IMR-90 (cell line): ENCODE results near the gene CPOX. TPM values are rescaled to one million over a fixed set of nuclear protein-coding genes. Genes with fewer than 3 reads are reported as not detected.

Source experiments
- ATAC-seq: fragments of 200-7000 bp; cut with Tn5 transposase; 2 replicates; pipeline ENCODE4 v1.9.1; 2020; ENCODE audit warnings: low read depth, mild to moderate bottlenecking, moderate library complexity
- BruUV-seq: library from RNA; stranded (reverse); fragments of 400-500 nt; replicated peaks from 2 replicates; lab custom pipeline; 2021; lab: Mats Ljungman, UMichigan
- CTCF ChIA-PET: fragments of 300-600 bp; formaldehyde crosslinking; extraction: SDS; loops from one replicate; lab custom pipeline; 2021; ENCODE audit warnings: antibody characterized with exemption; lab: Yijun Ruan, JAX
- POLR2A ChIA-PET: fragments of 300-600 bp; sonication (Branson Sonifier 250); formaldehyde crosslinking; loops from one replicate; lab custom pipeline; 2022; ENCODE audit warnings: antibody characterized with exemption; ENCODE audit not compliant: unreplicated experiment; lab: Charles Lee
- DNase-seq: peaks from one replicate; pipeline ENCODE4 v3.0.0; 2013
- H2AFZ ChIP-seq: replicated peaks from 2 replicates; pipeline ENCODE3; 2013; ENCODE audit warnings: low read length, mild to moderate bottlenecking; ENCODE audit not compliant: poor library complexity
- H2AK5ac ChIP-seq: 2 replicates; pipeline ENCODE4 v1.6.1; 2013; ENCODE audit warnings: low read depth, low read length, inconsistent platforms
- H2AK9ac ChIP-seq: replicated peaks from 2 replicates; pipeline ENCODE3; 2013; ENCODE audit warnings: mild to moderate bottlenecking, low read depth, low read length, moderate library complexity; ENCODE audit not compliant: poor library complexity
- H2BK120ac ChIP-seq: 2 replicates; pipeline ENCODE4 v1.6.1; 2013; ENCODE audit warnings: low read depth, low read length, inconsistent platforms
- H2BK15ac ChIP-seq: 3 replicates; pipeline ENCODE4 v1.6.1; 2013; ENCODE audit warnings: low read depth, low read length, inconsistent platforms
- H2BK20ac ChIP-seq: 2 replicates; pipeline ENCODE4 v1.6.1; 2013; ENCODE audit warnings: low read depth, mild to moderate bottlenecking, inconsistent platforms, low read length, moderate library complexity
- H2BK5ac ChIP-seq: 2 replicates; pipeline ENCODE4 v1.6.1; 2013; ENCODE audit warnings: mild to moderate bottlenecking, low read depth, low read length, inconsistent platforms; ENCODE audit not compliant: poor library complexity, severe bottlenecking
- H3K14ac ChIP-seq: replicated peaks from 2 replicates; pipeline ENCODE4 v1.6.1; 2013; ENCODE audit warnings: low read depth, low read length, inconsistent platforms
- H3K18ac ChIP-seq: 2 replicates; pipeline ENCODE4 v1.6.1; 2013; ENCODE audit warnings: low read depth, low read length, control low read depth
- H3K23ac ChIP-seq: 2 replicates; pipeline ENCODE4 v1.6.1; 2013; ENCODE audit warnings: low read depth, low read length, inconsistent platforms
- H3K27ac ChIP-seq: 2 replicates; pipeline ENCODE4 v1.5.1; 2013; ENCODE audit warnings: mild to moderate bottlenecking, control low read depth, low read length; ENCODE audit not compliant: insufficient read depth
- H3K27me3 ChIP-seq: 2 replicates; pipeline ENCODE4 v1.6.1; 2013; ENCODE audit warnings: low read length; ENCODE audit not compliant: control insufficient read depth, insufficient read depth
- H3K36me3 ChIP-seq: 2 replicates; pipeline ENCODE4 v1.6.1; 2013; ENCODE audit warnings: low read length, mixed read lengths; ENCODE audit not compliant: control insufficient read depth, insufficient read depth
- H3K4ac ChIP-seq: 2 replicates; pipeline ENCODE4 v1.6.1; 2013; ENCODE audit warnings: low read depth, low read length, inconsistent platforms
- H3K4me1 ChIP-seq: 2 replicates; pipeline ENCODE4 v1.6.1; 2013; ENCODE audit warnings: low read length, mixed read lengths; ENCODE audit not compliant: control insufficient read depth, insufficient read depth
- H3K4me2 ChIP-seq: 2 replicates; pipeline ENCODE4 v1.6.1; 2013; ENCODE audit warnings: low read depth, mild to moderate bottlenecking, control low read depth, low read length, moderate library complexity
- H3K4me3 ChIP-seq: 2 replicates; pipeline ENCODE4 v1.5.1; 2013; ENCODE audit warnings: low read depth, mild to moderate bottlenecking, control low read depth, low read length, moderate library complexity; ENCODE audit not compliant: insufficient read depth
- H3K56ac ChIP-seq: 2 replicates; pipeline ENCODE4 v1.6.1; 2013; ENCODE audit warnings: low read length, inconsistent platforms; ENCODE audit not compliant: insufficient read depth; ENCODE audit errors: extremely low read depth
- H3K79me1 ChIP-seq, 2 experiments: 2 replicates each; pipeline ENCODE4 v1.6.1; 2013; ENCODE audit warnings: low read length in 2 of 2, inconsistent platforms in 1 of 2, low read depth in 1 of 2
- H3K9ac ChIP-seq: 2 replicates; pipeline ENCODE4 v1.6.1; 2013; ENCODE audit warnings: low read depth, low read length, control low read depth
- H3K9me1 ChIP-seq: 2 replicates; pipeline ENCODE4 v1.6.1; 2013; ENCODE audit warnings: low read length, inconsistent platforms; ENCODE audit not compliant: insufficient read depth
- H3K9me3 ChIP-seq: 2 replicates; pipeline ENCODE4 v1.6.1; 2013; ENCODE audit warnings: low read length; ENCODE audit not compliant: control insufficient read depth, insufficient read depth
- H4K20me1 ChIP-seq: 2 replicates; pipeline ENCODE4 v1.6.1; 2013; ENCODE audit warnings: low read length, inconsistent platforms; ENCODE audit not compliant: insufficient read depth
- H4K5ac ChIP-seq: 2 replicates; pipeline ENCODE4 v1.6.1; 2013; ENCODE audit warnings: mild to moderate bottlenecking, low read depth, low read length, control low read depth
- H4K8ac ChIP-seq, 2 experiments: 2 replicates each; pipeline ENCODE4 v1.6.1; 2013; ENCODE audit warnings: low read depth in 2 of 2, low read length in 2 of 2, control low read depth in 1 of 2, inconsistent platforms in 1 of 2
- H4K91ac ChIP-seq: 2 replicates; pipeline ENCODE4 v1.6.1; 2013; ENCODE audit warnings: low read depth, low read length, inconsistent platforms; ENCODE audit not compliant: insufficient read depth
- BHLHE40 ChIP-seq: fragments of 150-350 bp; IDR thresholded peaks from 2 replicates; pipeline ENCODE4 v1.6.1; 2016; ENCODE audit warnings: mild to moderate bottlenecking, low read depth, low read length
- CEBPB ChIP-seq: IDR thresholded peaks from 2 replicates; pipeline ENCODE4 v1.6.1; 2012; ENCODE audit warnings: low read depth, low read length, improper control_type of control experiment
- CHD1 ChIP-seq: IDR thresholded peaks from 2 replicates; pipeline ENCODE4 v1.6.1; 2012; ENCODE audit warnings: low read depth, low read length, improper control_type of control experiment
- ELK1 ChIP-seq: fragments of 150-350 bp; IDR thresholded peaks from 2 replicates; pipeline ENCODE4 v1.6.1; 2016; ENCODE audit warnings: low read depth, mild to moderate bottlenecking, low read length, moderate library complexity, borderline replicate concordance
- FOS ChIP-seq: fragments of 150-350 bp; IDR thresholded peaks from 2 replicates; pipeline ENCODE4 v1.6.1; 2016; ENCODE audit warnings: low read depth, low read length
- MAFK ChIP-seq: IDR thresholded peaks from 2 replicates; pipeline ENCODE4 v1.6.1; 2012; ENCODE audit warnings: low read depth, low read length, improper control_type of control experiment
- MAZ ChIP-seq: IDR thresholded peaks from 2 replicates; pipeline ENCODE4 v1.6.1; 2012; ENCODE audit warnings: low read depth, mild to moderate bottlenecking, low read length, improper control_type of control experiment, moderate library complexity, borderline replicate concordance
- MXI1 ChIP-seq: IDR thresholded peaks from 2 replicates; pipeline ENCODE4 v1.6.1; 2012; ENCODE audit warnings: low read depth, mild to moderate bottlenecking, low read length, moderate library complexity, borderline replicate concordance
- NFE2L2 ChIP-seq: fragments of 150-350 bp; IDR thresholded peaks from 2 replicates; pipeline ENCODE4 v1.6.1; 2016; ENCODE audit warnings: low read depth, mild to moderate bottlenecking, low read length
- POLR2A ChIP-seq: IDR thresholded peaks from 2 replicates; pipeline ENCODE4 v1.6.1; 2012; ENCODE audit warnings: mild to moderate bottlenecking, low read depth, low read length
- RCOR1 ChIP-seq: IDR thresholded peaks from 2 replicates; pipeline ENCODE4 v1.6.1; 2012; ENCODE audit warnings: mild to moderate bottlenecking, low read length, improper control_type of control experiment; ENCODE audit not compliant: insufficient replicate concordance
- SMC3 ChIP-seq: fragments of 150-350 bp; IDR thresholded peaks from 2 replicates; pipeline ENCODE4 v1.6.1; 2016; ENCODE audit warnings: low read depth, mild to moderate bottlenecking, antibody characterized with exemption, low read length, moderate library complexity
- USF2 ChIP-seq: fragments of 150-350 bp; IDR thresholded peaks from 2 replicates; pipeline ENCODE4 v1.6.1; 2017; ENCODE audit warnings: mild to moderate bottlenecking, antibody characterized with exemption, low read length, low read depth
- WGBS, 2 experiments: methylation state at CpG; one replicate each; pipeline versions ENCODE4 v1.1.5 to v1.1.7; 2013; ENCODE audit warnings: missing lambda C conversion rate in 2 of 2; ENCODE audit not compliant: insufficient read length in 1 of 2; ENCODE audit errors: extremely low coverage in 2 of 2; 5-methylcytosine and 5-hydroxymethylcytosine counted together
- dilution Hi-C: fragments of 300-500 bp; cut with HindIII; formaldehyde crosslinking; loops from one replicate; pipeline ENCODE4 v1.14.3; 2018; ENCODE audit warnings: low sequenced_read_pairs; ENCODE audit not compliant: unreplicated experiment
- in situ Hi-C: fragments of 300-500 bp; cut with MboI; formaldehyde crosslinking; loops from 3 replicates; pipeline ENCODE4 v1.14.3; 2019; ENCODE audit warnings: low sequenced_read_pairs, inconsistent platforms, mixed read lengths
- intact Hi-C: fragments of 100-400 bp; cut with micrococcal nuclease; formaldehyde crosslinking; loops from 2 replicates; pipeline ENCODE4 v1.10.0; 2022
- polyA plus RNA-seq, 3 experiments: library from polyadenylated mRNA; depleted of rRNA; stranded (reverse); fragments of >200 nt; gene quantifications; 2 replicates each; pipeline ENCODE4 v1.2.3, GENCODE V29; 2012; ENCODE audit warnings: low replicate concordance in 1 of 3
- total RNA-seq: library from RNA; depleted of rRNA; stranded (reverse); fragments of >200 nt; gene quantifications from 2 replicates; pipeline ENCODE4 v1.2.3, GENCODE V29; 2012
- TF ChIP-seq, protein P1 (sequence below): conservative IDR thresholded peaks from 2 replicates; pipeline ENCODE4 v1.5.1; 2012; ENCODE audit warnings: mild to moderate bottlenecking, low read depth, low read length, improper control_type of control experiment

The CPOX gene
- total and polyA plus RNA-seq, 2 of the 4 experiments (the other 2 are of a cell fraction), result 14.5 to 19.4 TPM

- Histone ChIP-seq H4K5ac (no peak overlapping the region), H4K20me1 (no peaks in the 10 kb centered on the region), H3K79me1 (peaks cover 15 to 25% of the 10 kb centered on the region in 2 experiments), H2AFZ (no peak overlapping the region), H3K27me3 (no peaks in the 10 kb centered on the region), H3K23ac (no peak overlapping the region), H2AK5ac (no peak overlapping the region), H3K9ac (no peak overlapping the region), H2BK15ac (no peak overlapping the region), H3K27ac (no peak overlapping the region), H3K4me3 (no peak overlapping the region), H2AK9ac (no peak overlapping the region), H3K9me3 (no peaks in the 10 kb centered on the region), H3K14ac (no peak overlapping the region), H2BK20ac (no peak overlapping the region), H3K4ac (no peak overlapping the region), H4K8ac (no peak overlapping the region), H3K4me1 (no peaks in the 10 kb centered on the region; the same call in 1 of the 2 replicates), H3K36me3 (peaks cover 20% of the 10 kb centered on the region), H2BK5ac (no peak overlapping the region), H2BK120ac (no peak overlapping the region), H3K9me1 (0 out of 2 replicates have a peak, but pooled peaks cover 2% of the 10 kb centered on the region), H3K56ac (no peak overlapping the region), H3K4me2 (no peak overlapping the region), H3K18ac (no peak overlapping the region), H4K91ac (no peak overlapping the region)
- no TSS peak for BruUV-seq
- TF ChIP-seq NFE2L2 (no peak), CEBPB (no peak), MAZ (no peak), POLR2A (no peak), MXI1 (no peak), CHD1 (no peak), MAFK (no peak), SMC3 (no peak), BHLHE40 (no peak), ELK1 (no peak), RCOR1 (no peak), USF2 (no peak), FOS (no peak)
- TF ChIP-seq, protein P1, sequence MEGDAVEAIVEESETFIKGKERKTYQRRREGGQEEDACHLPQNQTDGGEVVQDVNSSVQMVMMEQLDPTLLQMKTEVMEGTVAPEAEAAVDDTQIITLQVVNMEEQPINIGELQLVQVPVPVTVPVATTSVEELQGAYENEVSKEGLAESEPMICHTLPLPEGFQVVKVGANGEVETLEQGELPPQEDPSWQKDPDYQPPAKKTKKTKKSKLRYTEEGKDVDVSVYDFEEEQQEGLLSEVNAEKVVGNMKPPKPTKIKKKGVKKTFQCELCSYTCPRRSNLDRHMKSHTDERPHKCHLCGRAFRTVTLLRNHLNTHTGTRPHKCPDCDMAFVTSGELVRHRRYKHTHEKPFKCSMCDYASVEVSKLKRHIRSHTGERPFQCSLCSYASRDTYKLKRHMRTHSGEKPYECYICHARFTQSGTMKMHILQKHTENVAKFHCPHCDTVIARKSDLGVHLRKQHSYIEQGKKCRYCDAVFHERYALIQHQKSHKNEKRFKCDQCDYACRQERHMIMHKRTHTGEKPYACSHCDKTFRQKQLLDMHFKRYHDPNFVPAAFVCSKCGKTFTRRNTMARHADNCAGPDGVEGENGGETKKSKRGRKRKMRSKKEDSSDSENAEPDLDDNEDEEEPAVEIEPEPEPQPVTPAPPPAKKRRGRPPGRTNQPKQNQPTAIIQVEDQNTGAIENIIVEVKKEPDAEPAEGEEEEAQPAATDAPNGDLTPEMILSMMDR, result no peak
- POLR2A ChIA-PET, result no interaction called here
- dilution Hi-C loops (no loop called here), in situ Hi-C loops (loop anchor here (25.0 kb wide), 1 partner anchor 775 kb away; the partner anchor contains the start of gene CRYBG3), intact Hi-C loops (loop anchor here (5.0 kb wide), 2 partner anchors 65 to 550 kb away; partner anchors contain the start of genes CLDND1 and GABRR3)
- no CpG with 5 or more reads among the region's 2 CpGs for WGBS, 2 experiments
- DNase-seq, result no peak
- peak; percentile 71; the same call in 1 of the 2 replicates for ATAC-seq
- CTCF ChIA-PET, result interaction anchor here (1.2 kb wide), 1 partner anchor 10 kb away, joined by 3 read pairs; no protein-coding TSS in a partner anchor
Observed at GRCh38 chr3:98587654-98588053, 5.8 kb downstream of the CPOX start.
